ENCODE measurements around the gene CD300C.

GRCh38 chr17:74543406-74543805, 2.5 kb downstream of the CD300C start:
- no peak for TF ChIP-seq POLR2AphosphoS5 (IDR thresholded peaks at IDR 0.05)
- no peak for TF ChIP-seq CTCF (IDR thresholded peaks at IDR 0.05)
